HG03460 (cell line): ENCODE measurements around the gene E4F1.

Source experiments
- ATAC-seq: cut with Tn5 transposase; IDR thresholded peaks from one replicate; pipeline ENCODE4 v1.9.1; 2021; ENCODE audit not compliant: unreplicated experiment

The E4F1 gene

GRCh38 chr16:2206420-2206779 lies 17.0 kb upstream of the E4F1 start:
- no peak for ATAC-seq

- ATAC-seq = no peak
Observed at GRCh38 chr16:2206780-2207433, 16.5 kb upstream of the E4F1 start.

- no peak for ATAC-seq
Observed at GRCh38 chr16:2207872-2208271, 15.5 kb upstream of the E4F1 start.

DNA sequence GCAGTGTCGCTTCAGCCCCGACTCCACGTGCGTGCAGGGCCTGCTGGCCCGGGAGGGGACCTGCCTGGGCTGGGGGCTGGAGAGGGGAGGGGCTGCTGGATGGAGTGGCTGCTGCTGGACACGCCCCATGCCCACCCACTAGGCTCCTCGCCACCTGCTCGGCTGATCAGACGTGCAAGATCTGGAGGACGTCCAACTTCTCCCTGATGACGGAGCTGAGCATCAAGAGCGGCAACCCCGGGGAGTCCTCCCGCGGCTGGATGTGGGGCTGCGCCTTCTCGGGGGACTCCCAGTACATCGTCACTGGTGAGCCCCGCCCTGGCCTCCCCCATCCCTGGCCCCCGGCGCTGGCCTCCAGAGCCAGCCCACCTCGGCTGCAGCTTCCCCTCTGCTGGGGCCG lies 15.1 kb upstream of the E4F1 start:
- no peak for ATAC-seq

DNA sequence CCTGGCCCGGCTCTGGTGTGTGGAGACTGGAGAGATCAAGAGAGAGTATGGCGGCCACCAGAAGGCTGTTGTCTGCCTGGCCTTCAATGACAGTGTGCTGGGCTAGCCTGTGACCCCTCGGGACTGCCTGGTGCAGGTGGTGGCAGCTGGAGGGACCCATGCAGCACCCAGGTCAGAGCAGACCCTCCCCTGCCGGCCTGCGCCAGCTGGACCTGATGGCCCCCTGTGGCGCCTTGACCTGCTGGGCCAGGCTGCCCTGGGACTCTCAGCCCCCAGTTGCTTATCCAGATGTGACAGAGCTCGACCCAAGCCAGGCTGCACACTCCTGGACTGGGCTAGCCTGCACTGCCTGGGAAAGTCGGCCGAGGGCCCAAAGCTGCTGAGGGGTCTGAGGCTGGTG lies 14.6 kb upstream of the E4F1 start:
- no peak for ATAC-seq

DNA sequence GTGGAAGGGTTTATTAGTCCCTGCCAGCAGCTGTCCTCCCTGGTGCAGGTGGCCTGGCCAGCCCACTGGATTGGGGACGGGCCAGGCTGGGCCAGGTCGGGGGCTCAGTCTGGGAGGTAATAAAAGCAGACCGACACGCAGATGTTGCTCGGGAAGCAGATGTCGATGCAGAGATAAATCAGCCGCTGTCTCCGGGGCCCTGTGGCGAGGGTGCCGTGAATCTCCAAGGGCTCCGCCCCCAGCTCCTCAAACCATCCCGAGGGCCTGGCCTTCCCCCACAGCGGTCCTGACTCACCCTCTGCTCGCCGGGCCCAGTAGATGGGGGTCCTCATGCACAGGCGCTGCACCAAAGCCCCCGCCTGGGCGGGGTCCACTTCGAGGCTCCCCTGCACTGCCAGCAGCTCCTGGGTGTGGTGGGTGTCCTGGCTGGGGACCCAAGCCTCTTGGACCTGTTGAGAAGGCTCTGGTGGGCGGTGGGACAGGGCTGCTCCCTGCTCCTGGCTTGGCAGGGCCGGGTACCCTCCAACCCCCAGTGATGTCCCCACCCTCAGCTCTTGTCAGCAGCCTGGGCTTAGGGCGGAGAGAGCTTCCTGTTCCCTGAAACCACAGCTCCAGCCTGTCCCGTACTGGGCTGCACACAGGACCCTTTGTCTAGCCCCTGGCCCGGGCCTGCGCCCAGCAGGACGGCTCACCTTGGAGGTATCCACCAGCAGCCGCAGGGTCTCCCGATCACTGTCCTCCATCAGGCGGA lies 14.0 kb upstream of the E4F1 start:
- no peak for ATAC-seq

- ATAC-seq = no peak
Observed at GRCh38 chr16:2210009-2210332, 13.4 kb upstream of the E4F1 start.

GRCh38 chr16:2210386-2211365 lies 12.7 kb upstream of the E4F1 start, which contains the start of gene BRICD5:
BRICD5 (minus strand) TSS chr16:2210863; CDS start chr16:2210833, 30 bp downstream.
- ATAC-seq = no peak

DNA sequence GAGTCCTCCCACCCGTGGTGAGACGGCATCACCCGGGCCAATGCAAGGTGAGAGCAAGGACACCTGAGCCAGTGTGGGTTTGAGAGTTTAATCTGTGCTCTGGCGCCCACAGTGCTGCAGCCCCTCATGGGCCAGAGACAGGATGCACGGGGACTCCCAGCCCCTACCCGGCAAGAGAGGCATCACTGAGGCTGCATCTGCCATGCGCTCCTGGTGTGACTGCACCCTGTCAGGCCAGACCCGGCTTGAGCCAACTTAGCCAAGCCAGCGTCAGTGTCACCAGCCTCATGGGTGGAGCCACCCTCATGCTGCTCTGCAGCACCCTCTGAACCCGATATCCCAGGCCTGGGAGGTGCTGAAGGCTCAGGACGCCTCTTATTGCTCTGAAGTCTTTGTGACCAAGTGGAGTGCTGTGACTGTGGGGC lies 11.5 kb upstream of the E4F1 start:
- no peak for ATAC-seq

DNA sequence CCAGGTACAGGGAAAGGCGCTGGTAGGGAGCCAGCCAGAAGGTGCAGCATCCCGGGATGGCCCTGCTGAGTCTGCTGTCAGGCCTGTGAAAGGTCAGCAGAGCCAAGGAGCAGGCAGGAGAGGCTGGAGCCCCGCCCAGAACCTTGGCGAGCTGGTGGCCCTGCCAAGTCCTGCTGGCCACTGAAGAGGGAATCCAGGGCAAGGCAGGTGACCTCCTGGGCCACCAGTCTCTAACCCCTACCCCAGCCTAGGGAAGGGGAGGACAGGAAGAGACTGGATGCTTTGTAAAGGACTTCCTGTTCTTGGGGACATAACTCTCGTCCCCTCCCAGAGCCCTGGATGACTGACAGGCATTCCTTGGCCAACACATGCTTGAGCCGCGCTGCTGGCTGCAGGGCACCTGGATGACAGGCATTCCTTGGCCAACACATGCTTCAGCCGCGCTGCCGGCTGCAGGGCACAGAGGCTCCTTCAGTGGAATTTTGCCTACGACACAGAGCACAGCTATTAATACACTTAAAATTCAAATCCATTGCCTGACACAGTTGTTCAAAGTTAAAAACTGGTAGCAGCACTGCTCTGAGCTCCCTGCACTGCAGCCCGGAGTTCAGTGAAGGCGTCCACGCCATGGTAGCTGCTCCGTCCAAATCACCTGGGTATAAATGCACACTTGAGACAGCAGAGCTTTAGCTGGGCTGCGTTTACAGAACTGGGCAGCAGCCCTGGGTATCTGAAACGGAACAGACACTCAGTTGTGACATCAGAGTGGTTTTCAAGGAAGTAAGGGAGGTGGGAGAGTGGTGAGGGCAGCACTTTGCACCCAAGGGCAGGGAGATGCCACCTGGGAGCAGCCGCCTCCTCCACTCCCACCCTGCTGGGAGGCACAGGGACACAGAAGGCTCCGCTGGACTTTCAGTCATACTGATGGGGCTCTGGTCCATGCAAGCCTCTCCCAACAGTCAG lies 10.7 kb upstream of the E4F1 start:
- ATAC-seq = no peak

- ATAC-seq = no peak
Observed at GRCh38 chr16:2213817-2214718, 9.3 kb upstream of the E4F1 start.

- ATAC-seq = peak; percentile 87
Observed at GRCh38 chr16:2214719-2214968, 8.7 kb upstream of the E4F1 start, which contains the start of gene PGP. PGP (minus strand) TSS chr16:2214840; CDS start chr16:2214777, 63 bp downstream.

- no peak for ATAC-seq
Observed at GRCh38 chr16:2216330-2216729, 7.1 kb upstream of the E4F1 start.

- ATAC-seq = peak; percentile 11
Observed at GRCh38 chr16:2223942-2224486, 623 bp downstream of the E4F1 start.

DNA sequence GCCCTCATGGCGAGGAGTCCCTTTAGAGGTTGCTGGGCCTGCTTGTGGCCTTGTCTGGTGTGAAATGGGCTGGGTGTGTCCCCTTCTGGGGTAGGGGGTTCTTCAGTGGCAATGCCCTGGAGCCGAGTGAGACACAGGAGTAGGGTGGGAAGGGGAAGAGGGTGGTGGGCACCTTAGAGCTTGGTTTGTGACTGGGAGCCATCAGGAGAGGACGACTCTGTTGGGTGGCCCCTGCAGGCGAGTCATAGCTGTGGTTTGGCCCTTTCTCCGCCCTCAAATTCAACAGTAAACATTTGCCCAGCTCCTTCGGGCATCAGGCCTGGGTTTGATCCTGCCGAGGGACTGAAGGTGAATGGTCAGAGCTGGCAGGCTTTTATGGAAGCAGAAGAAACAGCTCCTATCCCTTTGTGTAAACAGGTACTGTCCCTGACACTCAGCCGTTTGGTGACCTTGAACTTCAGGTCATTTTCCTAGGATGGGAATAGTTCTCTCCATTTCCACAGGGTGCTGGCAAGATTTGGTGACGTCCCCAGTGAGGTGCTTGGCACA lies 2.9 kb downstream of the E4F1 start:
- ATAC-seq = no peak

DNA sequence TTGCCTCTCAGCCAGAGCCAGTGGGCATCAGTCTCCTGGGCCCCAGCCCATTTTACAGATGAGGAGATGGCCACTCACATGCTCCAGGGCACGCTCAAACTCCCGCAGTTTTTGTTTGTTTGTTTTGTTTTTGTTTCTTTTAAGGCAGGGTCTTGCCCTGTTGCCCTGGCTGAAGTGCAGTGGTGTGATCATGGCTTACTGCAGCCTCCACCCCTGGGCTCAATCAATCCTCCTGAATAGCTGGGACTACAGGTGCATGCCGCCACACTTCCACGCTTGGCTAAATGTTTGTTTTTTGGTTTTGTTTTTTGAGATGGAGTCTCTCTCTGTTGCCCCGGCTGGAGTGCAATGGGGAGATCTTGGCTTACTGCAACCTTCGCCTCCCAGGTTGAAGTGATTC lies 3.5 kb downstream of the E4F1 start:
- ATAC-seq = no peak

- ATAC-seq = no peak
Observed at GRCh38 chr16:2228161-2228824, 4.9 kb downstream of the E4F1 start.

DNA sequence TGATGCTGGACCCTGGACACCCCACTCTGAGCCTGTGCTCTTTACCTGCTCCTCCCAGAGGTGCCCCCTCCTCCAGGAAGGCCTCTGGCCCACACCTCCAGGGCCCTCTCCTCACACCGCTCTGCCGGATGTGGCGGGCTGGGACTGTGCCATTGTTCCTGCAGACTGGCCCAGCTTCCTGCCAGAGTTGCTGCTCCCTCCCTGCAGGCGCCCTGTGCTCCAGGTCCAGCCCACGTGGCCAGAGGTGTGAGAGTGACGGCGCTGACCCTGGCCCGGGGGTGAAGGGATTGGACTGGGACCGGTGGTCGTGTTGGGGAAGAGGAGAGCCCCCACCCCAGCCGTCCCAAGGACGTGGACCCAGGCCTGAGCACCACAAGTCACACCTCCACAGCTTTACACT lies 5.7 kb downstream of the E4F1 start:
- ATAC-seq = no peak
